Measurements from ENCODE around the gene OR2T29. TPM values are rescaled to one million over a fixed set of nuclear protein-coding genes. Genes with fewer than 3 reads are reported as not detected.

The OR2T29 gene
- polyA plus RNA-seq, 1 donor (not counting 4 experiments of a cell fraction or from before 2014, with no cell fraction given): not detected

GRCh38 chr1:248590055-248590454 lies 27.5 kb upstream of the OR2T29 start:
- H3K27me3 ChIP-seq (ENCODE audit: control insufficient read depth, extremely low read depth, insufficient read depth, low read length): no peaks in the 10 kb centered on the region
- no peaks in the 10 kb centered on the region for H3K36me3 ChIP-seq (ENCODE audit: control insufficient read depth in 2 of 2, extremely low read depth in 1 of 2, insufficient read depth in 2 of 2, low read length in 2 of 2)
- DNase-seq (ENCODE audit: low read depth, low spot score) (no peak), FAIRE-seq (no peak)
- H3K4me3 ChIP-seq (ENCODE audit: control insufficient read depth in 2 of 3, extremely low read depth in 1 of 3, insufficient read depth in 2 of 3, low read depth in 1 of 3, low read length in 3 of 3): no peak overlapping the region
- TF ChIP-seq CTCF (optimal IDR thresholded peaks at IDR 0.05 in 1 of 3, IDR thresholded peaks at IDR 0.05 in 1 of 3, conservative IDR thresholded peaks at IDR 0.05 in 1 of 3; ENCODE audit: extremely low read depth in 1 of 3, insufficient read depth in 2 of 3, low read length in 3 of 3) (no peak), EZH2 (IDR thresholded peaks at IDR 0.05; ENCODE audit: low read length) (no peak)
- H3K9ac ChIP-seq (ENCODE audit: control insufficient read depth, extremely low read depth, insufficient read depth, low read length): no peak overlapping the region
- H3K4me1 ChIP-seq (ENCODE audit: control insufficient read depth, extremely low read depth, insufficient read depth, low read length): no peaks in the 10 kb centered on the region
- no peaks in the 10 kb centered on the region for H3K9me3 ChIP-seq (ENCODE audit: control insufficient read depth, low read depth, low read length)
- no peak overlapping the region for H2AFZ ChIP-seq (ENCODE audit: control insufficient read depth, low read length)
- dilution Hi-C loops (cut with MboI; ENCODE audit: extremely low pct_ligation_motif_present, low sequenced_read_pairs): no loop called here
- H3K27ac ChIP-seq (ENCODE audit: control insufficient read depth, insufficient read depth, low read length): no peak overlapping the region
- H4K20me1 ChIP-seq (ENCODE audit: control insufficient read depth, extremely low read depth, insufficient read depth, low read length): no peaks in the 10 kb centered on the region
- H3K79me2 ChIP-seq (ENCODE audit: control insufficient read depth, insufficient read depth, low read length): no peaks in the 10 kb centered on the region
- H3K4me2 ChIP-seq (ENCODE audit: control insufficient read depth, extremely low read depth, insufficient read depth, low read depth, low read length): no peak overlapping the region
- H3K9me1 ChIP-seq (ENCODE audit: control insufficient read depth, extremely low read depth, insufficient read depth, low read length): no peaks in the 10 kb centered on the region

- Histone ChIP-seq H4K20me1 (ENCODE audit: control insufficient read depth, extremely low read depth, insufficient read depth, low read length) (no peaks in the 10 kb centered on the region), H3K27ac (ENCODE audit: control insufficient read depth, insufficient read depth, low read length) (no peak overlapping the region), H3K4me3 (ENCODE audit: control insufficient read depth in 2 of 3, extremely low read depth in 1 of 3, insufficient read depth in 2 of 3, low read depth in 1 of 3, low read length in 3 of 3) (no peak overlapping the region), H3K4me2 (ENCODE audit: control insufficient read depth, extremely low read depth, insufficient read depth, low read depth, low read length) (no peak overlapping the region), H3K79me2 (ENCODE audit: control insufficient read depth, insufficient read depth, low read length) (no peaks in the 10 kb centered on the region), H3K27me3 (ENCODE audit: control insufficient read depth, extremely low read depth, insufficient read depth, low read length) (no peaks in the 10 kb centered on the region), H3K36me3 (ENCODE audit: control insufficient read depth in 2 of 2, extremely low read depth in 1 of 2, insufficient read depth in 2 of 2, low read length in 2 of 2) (no peaks in the 10 kb centered on the region), H2AFZ (ENCODE audit: control insufficient read depth, low read length) (no peak overlapping the region), H3K4me1 (ENCODE audit: control insufficient read depth, extremely low read depth, insufficient read depth, low read length) (no peaks in the 10 kb centered on the region), H3K9me1 (ENCODE audit: control insufficient read depth, extremely low read depth, insufficient read depth, low read length) (no peaks in the 10 kb centered on the region), H3K9ac (ENCODE audit: control insufficient read depth, extremely low read depth, insufficient read depth, low read length) (no peak overlapping the region), H3K9me3 (ENCODE audit: control insufficient read depth, low read depth, low read length) (no peaks in the 10 kb centered on the region)
- FAIRE-seq: no peak
- no peak for TF ChIP-seq EZH2 (IDR thresholded peaks at IDR 0.05; ENCODE audit: low read length)
- no peak for TF ChIP-seq CTCF (optimal IDR thresholded peaks at IDR 0.05 in 1 of 3, IDR thresholded peaks at IDR 0.05 in 1 of 3, conservative IDR thresholded peaks at IDR 0.05 in 1 of 3; ENCODE audit: extremely low read depth in 1 of 3, insufficient read depth in 2 of 3, low read length in 3 of 3)
- DNase-seq (ENCODE audit: low read depth, low spot score): no peak
- dilution Hi-C loops (cut with MboI; ENCODE audit: extremely low pct_ligation_motif_present, low sequenced_read_pairs): no loop called here
Observed at GRCh38 chr1:248589334-248589733, 26.8 kb upstream of the OR2T29 start.
